HG02610 (cell line): ENCODE results near the gene MRI1.
A peak's percentile ranks its signal among the peaks of the same experiment; 100 is the strongest.
"Not testable (repeated sequence)": the region's sequence is repeated elsewhere in the genome, so short reads cannot be mapped to it uniquely, and the experiment has no call there.

ENCODE experiments used
- ATAC-seq: cut with Tn5 transposase; IDR thresholded peaks from one replicate; pipeline ENCODE4 v1.9.1; 2021; ENCODE audit warnings: mild to moderate bottlenecking, moderate library complexity; ENCODE audit not compliant: unreplicated experiment

MRI1 gene

DNA sequence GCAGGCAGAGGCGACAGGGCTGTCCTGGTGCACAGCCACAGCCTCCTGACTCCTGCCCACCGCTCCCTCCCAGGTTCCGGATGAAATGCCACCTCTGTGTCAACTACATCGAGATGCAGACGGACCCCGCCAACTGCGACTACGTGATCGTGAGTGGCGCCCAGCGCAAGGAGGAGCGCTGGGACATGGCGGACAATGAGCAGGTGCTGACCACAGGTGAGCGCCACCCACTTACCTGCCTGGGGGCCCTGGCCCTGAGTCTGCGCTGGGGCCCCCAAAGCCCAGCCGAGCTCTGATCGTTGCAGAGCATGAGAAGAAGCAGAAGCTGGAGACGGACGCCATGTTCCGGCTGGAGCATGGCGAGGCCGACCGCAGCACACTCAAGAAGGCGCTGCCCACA is 5.5 kb upstream of the MRI1 start:
- ATAC-seq: no peak

DNA sequence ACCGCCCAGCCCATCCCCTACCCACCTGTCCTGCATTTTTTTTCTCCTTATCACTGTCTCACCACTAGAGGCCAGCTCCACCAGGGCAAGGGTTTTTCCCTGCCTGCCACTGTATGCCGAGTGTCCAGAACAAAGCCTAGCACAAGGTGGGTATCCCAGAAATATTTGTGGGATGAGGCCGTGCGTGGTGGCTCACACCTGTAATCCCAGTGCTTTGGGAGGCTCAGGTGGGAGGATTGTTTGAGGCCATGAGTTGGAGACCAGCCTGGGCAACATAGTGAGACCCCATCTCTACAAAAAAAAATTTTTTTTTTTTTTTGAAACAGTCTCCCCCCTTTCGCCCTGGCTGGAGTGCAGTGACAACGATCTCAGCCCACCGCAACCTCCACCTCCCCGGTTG is 2.9 kb upstream of the MRI1 start:
- no peak for ATAC-seq

DNA sequence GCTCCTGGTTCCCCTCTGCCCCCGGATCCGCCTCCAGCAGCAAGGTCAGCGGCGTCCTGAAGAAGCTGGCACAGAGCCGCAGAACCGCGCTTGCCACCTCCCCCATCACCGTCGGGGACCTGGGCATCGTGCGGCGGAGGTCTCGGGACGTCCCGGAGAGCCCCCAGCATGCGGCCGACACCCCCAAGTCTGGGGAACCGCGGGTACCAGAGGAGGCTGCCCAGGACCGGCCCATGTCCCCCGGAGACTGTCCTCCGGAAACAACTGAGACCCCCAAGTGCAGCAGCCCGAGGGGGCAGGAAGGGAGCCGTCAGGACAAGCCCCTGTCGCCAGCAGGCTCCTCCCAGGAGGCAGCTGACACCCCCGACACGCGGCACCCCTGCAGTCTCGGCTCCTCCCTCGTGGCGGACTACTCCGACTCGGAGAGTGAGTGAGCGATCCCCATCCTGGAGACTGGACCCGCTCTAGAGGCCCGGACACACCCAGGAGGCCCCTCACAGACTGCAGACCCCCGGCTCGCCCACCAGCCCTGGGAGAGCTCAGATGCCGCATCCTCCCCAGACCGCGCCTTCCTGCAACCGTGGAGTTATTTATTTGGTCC is 1.6 kb upstream of the MRI1 start:
- no peak for ATAC-seq

DNA sequence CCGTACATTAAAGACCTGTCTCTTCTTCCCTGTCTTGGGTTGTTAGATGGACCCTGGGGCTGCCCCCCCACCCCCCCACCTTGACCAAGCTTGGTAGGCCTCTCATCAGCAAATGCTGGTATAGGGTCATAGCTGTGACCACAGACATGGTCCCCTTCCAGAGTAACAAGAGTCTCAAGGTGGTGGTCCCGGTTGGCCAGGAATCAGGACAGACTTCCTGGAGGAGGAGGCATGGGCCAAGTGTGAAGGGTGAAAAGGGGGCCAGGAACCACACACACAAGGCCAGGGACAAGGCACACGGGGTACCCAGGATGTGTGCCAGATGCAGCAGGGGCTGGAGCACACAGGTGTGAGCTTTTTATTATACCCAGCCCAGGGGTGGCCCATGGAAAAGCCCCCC is 1.1 kb upstream of the MRI1 start:
- no peak for ATAC-seq

DNA sequence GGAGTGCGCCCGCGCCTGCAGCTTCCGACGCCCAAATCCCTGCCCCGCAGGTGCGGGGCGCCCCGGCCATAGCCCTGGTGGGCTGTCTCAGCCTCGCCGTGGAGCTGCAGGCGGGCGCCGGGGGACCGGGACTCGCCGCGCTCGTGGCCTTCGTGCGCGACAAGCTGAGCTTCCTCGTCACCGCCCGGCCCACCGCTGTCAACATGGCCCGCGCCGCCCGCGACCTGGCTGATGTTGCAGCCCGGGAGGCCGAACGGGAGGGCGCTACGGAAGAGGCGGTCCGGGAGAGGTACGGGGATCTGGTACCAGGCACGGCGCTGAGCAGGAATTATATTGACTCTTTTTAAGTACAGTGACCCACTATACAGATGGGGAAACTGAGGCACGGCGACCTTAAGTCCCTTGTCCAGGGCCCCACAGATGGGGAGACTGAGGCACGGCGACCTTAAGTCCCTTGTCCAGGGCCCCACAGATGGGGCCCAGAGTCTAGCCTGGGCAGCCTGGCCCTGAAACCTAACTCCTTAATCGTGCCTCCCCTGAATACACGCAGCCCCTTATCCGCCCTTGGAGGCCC is 586 bp downstream of the MRI1 start:
- no peak for ATAC-seq

DNA sequence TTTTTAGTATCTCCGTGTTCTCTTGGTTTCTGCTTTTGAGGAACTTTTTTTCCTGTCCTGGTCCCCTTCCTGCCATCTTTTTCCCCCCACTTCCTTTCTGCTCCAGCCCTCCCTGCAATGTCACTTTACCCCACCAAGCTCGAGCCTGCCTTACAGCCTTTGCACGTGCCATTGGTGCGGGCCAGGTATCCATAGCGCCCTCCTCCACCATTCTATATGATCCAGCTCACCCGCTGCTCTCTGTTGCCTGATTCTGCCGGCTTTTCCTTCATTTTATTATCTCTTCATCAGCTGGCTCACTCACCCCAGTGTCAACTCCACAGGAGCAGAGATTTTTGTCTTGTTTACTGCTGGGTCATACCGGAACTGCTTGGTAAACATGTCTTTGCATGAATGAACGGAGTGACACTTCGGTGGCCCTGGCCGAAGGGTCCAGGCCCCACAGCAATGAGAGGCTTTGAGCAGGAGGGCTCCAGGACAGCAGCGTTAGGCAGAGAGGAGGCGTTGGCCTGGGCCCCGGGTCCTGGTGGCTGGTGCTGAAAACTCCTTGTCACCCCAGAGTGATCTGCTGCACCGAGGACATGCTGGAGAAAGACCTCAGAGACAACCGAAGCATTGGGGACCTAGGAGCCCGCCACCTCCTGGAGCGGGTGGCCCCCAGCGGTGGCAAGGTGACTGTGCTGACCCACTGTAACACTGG is 1.2 kb downstream of the MRI1 start:
- ATAC-seq: no peak

DNA sequence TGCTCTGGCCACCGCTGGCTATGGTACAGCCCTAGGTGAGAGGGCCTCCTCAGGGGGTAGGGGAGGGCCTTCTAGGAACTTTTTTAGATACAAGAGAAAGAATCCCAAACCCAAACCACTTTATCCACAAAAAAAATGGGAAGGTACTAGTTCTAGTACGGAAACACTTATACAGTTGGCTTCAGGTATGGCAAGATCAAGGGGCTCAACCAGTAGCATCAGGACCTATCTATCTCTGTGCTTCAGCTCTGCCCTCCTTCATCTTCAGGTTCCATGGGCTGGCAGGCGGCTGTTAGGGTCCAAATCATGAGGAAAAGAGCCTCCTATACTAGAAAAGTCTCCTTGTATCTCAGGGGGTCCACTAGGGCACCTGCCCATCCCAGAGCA is 1.8 kb downstream of the MRI1 start:
- no peak for ATAC-seq

DNA sequence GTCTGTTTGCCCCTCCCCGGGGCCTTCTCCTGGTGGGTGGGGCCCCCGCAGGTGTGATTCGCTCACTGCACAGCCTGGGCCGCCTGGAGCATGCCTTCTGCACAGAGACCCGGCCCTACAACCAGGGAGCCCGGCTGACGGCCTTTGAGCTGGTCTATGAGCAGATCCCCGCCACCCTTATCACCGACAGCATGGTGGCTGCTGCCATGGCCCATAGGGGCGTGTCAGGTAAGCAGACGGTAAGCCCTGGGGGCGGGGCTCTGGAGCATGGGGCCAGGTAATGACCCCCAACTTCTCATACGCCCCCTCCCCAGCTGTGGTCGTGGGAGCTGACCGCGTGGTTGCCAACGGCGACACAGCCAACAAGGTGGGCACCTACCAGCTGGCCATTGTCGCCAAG is 4.2 kb downstream of the MRI1 start:
- ATAC-seq: no peak

DNA sequence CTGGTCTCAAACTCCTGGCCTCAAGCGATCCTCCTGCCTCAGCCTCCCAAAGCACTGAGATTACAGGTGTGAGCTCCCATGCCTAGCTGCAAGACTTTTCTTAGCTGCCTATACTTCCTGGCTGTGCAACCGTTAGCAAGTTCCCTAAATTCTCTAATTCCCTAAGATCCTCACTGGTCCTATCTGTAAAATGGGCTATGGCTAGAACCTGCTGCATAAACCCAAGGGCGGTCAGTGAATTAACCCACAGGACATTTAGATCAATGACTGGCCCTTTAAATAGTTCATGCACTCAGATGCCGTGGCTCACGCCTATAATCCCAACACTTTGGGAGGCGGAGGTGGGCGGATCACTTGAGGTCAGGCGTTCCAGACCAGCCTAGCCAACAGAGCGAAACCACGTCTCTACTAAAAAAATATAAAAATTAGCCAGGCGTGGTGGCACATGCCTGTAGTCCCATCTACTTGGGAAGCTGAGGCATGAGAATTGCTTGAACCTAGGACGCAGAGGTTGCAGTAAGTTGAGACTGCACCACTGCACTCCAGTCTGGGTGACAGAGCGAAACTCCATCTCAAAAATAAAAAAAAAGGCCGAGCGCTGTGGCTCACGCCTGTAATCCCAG is 5.8 kb downstream of the MRI1 start:
- no peak for ATAC-seq

DNA sequence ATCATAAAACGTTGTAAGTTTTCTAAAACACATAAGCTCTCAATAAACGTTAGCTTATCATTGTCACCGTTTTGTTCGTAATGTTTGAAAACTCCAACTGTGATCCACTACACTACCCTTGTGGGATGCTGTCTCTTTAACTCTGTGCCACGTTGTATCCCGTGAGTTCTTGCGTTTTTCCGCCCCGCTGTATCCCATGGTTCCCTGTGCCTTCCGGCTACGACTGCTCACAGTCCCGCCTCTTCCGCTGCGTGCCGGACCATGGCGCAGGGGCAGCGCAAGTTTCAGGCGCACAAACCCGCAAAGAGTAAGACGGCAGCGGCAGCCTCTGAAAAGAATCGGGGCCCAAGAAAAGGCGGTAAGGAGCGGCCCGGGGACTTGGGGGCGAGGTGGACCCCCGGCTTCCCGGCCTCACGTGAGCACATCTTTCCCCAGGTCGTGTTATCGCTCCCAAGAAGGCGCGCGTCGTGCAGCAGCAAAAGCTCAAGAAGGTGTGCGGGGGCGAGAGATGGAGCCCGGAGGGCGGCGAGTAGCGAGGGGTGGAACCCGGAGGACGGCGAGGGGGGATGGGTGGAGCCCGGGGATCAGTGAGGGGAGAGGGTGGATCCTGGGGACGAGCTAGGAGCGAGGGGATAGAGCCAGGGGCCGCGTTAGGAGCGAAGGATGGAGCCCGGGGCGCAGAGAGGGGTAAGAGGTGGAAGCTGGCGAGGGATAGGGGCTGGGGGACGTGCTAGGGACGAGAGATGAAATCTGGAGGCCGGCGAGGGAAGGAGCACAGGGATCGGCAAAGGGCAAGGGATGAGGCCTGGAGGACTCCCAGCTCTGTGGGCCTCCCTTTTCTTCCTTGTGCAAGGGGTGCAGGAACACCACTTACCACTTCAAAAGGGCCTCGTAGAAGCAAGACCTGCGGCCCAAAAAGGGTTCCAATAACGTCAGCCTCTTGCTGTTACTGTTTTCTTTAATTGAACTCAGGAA is 10.2 kb downstream of the MRI1 start, which contains the start of gene C19orf53:
C19orf53 (plus strand) TSS at position 240 of the 975 bp plus-strand sequence; CDS start at position 262, 22 bp downstream.
- ATAC-seq: peak; percentile 88

DNA sequence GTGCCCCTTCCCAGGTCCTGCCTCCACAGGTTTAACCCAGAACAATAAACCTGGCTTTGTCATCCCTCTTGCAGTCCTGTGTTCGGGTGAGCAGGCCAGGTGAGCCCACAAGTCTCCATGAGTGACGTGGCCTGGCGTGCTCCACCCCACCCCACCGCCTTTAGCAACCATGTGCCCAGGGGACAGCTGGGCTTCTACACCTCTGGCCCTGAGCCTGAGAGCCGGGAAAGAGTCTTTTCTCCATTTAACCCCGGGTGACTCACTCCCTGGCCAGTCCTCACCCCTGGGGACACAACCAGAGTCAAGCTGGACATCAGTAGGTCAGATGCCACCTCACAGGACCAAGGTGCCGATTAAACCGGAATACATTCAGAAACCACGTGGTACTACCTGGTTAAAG is 14.1 kb downstream of the MRI1 start:
- no peak for ATAC-seq

DNA sequence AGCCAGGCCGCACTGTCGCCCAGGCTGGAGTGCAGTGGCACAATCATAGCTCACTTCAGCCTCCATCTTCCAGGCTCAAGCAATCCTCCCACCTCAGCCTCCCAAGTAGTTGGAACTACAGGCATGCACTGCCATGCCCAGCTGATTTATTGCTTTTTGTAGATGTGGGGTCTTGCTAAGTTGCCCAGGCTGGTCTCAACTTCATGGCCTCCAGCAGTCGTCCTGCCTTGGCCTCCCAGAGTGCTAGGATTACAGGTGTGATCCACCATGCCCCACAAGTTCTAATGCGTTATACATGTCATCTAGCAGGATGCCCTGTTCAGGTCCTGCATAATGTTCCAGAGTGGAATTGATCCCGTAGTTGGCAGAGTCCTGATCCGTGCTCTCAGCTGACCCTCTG is 14.5 kb downstream of the MRI1 start:
- ATAC-seq: no peak

DNA sequence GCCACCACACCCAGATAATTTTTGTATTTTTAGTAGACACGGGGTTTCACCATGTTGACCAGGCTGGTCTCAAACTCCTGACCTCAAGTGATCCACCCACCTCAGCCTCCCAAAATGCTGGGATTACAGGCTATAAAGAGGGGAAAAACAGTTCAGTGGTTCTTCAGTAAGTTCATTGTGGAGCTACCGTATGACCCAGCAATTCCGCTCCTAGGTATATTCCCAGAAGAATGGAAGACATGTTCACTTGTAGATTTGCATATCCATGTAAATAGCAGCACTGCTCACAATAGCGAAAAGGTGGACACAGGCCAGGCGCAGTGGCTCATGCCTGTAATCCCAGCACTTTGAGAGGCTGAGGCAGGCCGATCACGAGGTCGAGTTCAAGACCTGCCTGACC is 15.5 kb downstream of the MRI1 start:
- not testable (repeated sequence) for ATAC-seq

DNA sequence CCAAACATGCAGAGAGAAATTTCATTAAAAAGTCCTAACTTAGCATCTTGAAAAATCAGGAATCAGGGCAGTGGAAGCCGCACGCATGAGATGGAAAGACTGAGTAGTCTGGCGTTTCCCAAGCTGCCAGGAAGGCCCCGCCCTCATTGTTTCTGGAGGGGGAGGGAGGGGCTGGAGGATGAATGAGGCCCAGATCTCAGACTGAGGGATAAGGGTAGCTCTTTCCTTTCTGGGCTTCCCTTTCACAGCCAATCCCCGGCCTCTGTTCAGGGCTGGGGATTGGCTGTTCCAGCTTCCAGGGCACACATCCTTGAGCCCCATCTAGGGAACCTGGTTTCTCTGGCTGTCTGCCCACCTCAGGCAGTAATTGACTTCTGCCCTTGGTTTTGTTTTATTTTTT is 17.2 kb downstream of the MRI1 start:
- ATAC-seq: no peak

DNA sequence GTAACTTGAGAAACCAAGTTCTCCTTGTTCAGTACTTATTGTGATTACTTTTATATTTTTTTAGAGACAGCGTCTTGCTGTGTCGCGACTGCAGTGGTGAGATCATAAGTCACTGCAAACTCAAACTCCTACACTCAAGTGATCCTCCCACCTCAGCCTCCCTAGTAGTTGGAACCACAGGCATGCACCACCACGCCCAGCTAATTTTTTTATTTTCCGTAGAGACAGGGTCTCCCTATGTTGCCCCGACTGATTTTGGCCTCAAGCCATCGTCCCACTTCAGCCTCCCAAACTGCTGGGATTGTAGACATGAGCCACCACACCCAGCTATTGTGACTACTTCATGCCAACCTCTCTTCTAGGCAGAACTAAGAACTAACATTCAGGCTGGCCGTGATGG is 18.2 kb downstream of the MRI1 start:
- no peak for ATAC-seq

DNA sequence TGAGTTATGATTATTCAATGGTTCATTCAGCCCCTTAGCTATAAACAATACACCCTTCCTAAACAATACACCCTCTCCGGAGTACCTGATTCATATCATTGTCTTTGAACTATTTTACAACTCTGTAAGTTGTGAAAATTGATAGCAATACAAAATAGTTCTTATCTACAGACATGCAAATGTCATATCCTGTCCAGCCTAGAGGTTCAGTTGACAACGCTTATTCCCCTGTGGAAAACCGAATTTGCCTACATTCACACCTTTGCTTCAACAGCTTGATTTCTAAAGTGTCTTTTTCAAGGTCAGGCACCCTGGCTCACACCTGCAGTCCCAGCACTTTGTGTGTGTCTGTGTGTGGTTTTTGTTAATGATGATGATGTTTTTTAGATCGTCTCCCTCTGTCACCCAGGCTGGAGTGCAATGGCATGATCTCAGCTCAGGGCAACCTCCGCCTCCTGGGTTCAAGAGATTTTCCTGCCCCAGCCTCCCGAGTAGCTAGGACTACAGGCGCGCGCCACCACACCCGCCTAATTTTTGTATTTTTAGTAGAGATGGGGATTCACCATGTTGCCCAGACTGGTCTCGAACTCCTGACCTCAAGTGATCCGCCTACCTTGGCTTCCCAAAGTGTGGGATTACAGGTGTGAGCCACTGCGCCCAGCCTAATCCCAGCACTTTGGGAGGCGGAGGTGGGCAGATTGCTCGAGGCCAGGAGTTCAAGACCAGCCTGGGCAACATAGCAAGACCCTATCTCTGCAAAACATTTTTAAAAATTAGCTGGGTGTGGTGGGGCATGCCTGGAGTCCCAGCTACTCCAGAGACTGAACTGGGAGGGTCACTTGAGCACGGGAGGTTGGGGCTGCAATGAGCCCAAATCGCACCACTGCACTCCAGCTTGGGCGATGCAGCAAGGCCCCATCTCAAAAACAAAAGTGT is 19.5 kb downstream of the MRI1 start:
- ATAC-seq: no peak

DNA sequence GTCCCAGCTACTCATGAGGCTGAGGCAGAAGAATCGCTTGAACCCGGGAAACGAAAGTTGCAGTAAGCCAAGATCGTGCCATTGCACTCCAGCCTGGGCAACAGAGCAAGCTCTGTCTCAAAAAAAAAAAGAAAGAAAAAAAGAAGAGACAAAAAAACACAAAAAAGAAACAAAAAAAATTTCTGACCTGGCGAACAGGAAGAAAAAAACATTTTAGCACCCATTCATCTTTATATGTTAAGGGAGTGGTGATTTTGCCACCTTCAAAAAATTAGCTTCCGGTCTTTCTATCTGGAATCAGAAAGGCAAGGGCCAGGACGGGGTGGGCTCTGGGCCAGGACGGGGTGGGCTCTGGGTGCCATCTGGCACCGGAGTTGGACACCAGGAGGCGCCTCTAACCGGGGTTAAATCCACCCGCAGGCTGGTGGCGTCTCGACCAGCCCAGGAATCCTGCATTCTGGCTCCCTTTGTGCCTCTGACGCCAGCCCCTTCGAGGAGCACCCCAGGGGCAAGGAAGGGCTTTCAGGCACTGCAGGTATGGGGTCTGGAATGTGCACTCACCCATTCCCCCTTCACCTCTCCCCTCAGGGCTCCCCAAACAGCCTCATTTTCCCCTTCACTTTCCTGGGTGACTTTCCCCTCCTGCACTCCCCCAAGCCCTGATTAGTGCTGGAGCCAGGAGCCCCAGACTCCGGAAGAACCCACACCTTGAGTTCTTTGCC is 20.6 kb downstream of the MRI1 start:
- ATAC-seq: no peak

DNA sequence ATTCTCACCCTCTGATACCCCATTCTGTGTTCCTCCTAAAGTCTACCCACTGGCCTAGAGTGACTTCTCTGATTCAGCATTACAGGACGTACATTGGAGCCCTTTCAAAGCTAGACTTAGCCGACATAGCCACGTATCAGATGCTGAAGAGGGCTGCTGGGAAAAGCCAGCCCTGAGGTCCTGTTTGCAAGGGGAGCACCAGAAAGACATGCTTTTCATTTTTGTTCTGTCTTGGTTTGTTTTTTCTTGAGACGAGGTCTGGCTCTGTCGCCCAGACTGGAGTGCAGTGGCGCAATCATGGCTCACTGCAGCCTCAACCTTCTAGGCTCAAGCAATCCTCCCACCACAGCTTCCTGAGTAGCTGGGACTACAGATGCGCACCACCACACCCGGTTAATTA is 24.7 kb downstream of the MRI1 start:
- ATAC-seq: no peak

DNA sequence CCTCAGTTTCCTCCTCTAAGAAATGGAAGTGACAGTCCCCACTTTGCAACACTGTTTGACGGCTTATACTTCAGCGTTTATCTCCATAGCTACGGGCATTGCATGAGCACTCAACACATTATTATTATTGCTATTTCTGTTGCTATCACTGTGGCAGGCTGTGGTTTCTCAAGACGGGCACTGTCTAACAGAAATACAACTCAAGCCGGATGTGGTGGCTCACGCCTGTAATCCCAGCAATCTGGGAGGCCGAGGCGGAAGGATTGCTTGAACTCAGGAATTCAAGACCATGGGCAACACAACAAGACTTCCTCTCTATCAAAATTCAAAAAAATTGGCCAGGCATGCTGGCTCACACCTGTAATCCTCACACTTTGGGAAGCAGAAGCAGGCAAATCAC is 26.0 kb downstream of the MRI1 start:
- no peak for ATAC-seq
